Measurements from ENCODE around the gene PSRC1. TPM values are rescaled to one million over a fixed set of nuclear protein-coding genes. Genes with fewer than 3 reads are reported as not detected.
"Not testable (repeated sequence)": the region's sequence is repeated elsewhere in the genome, so short reads cannot be mapped to it uniquely, and the experiment has no call there.

Gene PSRC1
- total RNA-seq, 1 donor from 2014 or later, result 46.2 TPM

- H3K36me3 Mint-ChIP-seq, result peaks cover under 1% of the 10 kb centered on the region
- peak overlapping the region; percentile 14 for H3K27ac Mint-ChIP-seq
- no peak for DNase-seq (ENCODE audit: extremely low spot score, unreplicated experiment)
- no peak overlapping the region for H3K4me3 Mint-ChIP-seq
- TF ChIP-seq CTCF (conservative IDR thresholded peaks at IDR 0.05), result no peak
- no peaks in the 10 kb centered on the region for H3K9me3 Mint-ChIP-seq
- peaks cover 21% of the 10 kb centered on the region for H3K4me1 Mint-ChIP-seq (ENCODE audit: unreplicated experiment)
- no peaks in the 10 kb centered on the region for H3K27me3 Mint-ChIP-seq
Measured at GRCh38 chr1:109309347-109309746, 26.4 kb upstream of the PSRC1 start.

GRCh38 chr1:109307274-109308021 is 24.5 kb upstream of the PSRC1 start:
- Mint-ChIP-seq H3K27me3 (no peaks in the 10 kb centered on the region), H3K27ac (peak overlapping the region; percentile 73), H3K36me3 (no peaks in the 10 kb centered on the region), H3K9me3 (no peaks in the 10 kb centered on the region), H3K4me3 (no peak overlapping the region), H3K4me1 (ENCODE audit: unreplicated experiment) (peaks cover 21% of the 10 kb centered on the region)
- no peak for DNase-seq (ENCODE audit: extremely low spot score, unreplicated experiment)
- TF ChIP-seq CTCF (conservative IDR thresholded peaks at IDR 0.05), result no peak

- peak within 1 kb of the TSS; percentile 82 for H3K27ac Mint-ChIP-seq
- peaks cover 21% of the 10 kb centered on the region for H3K4me1 Mint-ChIP-seq (ENCODE audit: unreplicated experiment)
- no peak for TF ChIP-seq CTCF (conservative IDR thresholded peaks at IDR 0.05)
- DNase-seq (ENCODE audit: extremely low spot score, unreplicated experiment), result no peak
- no peaks in the 10 kb centered on the region for H3K27me3 Mint-ChIP-seq
- H3K9me3 Mint-ChIP-seq, result no peaks in the 10 kb centered on the region
- H3K4me3 Mint-ChIP-seq, result no peak within 1 kb of the TSS
- no peaks in the 10 kb centered on the region for H3K36me3 Mint-ChIP-seq
Measured at GRCh38 chr1:109306832-109307273, 23.9 kb upstream of the PSRC1 start, which contains the start of gene MYBPHL. MYBPHL (minus strand) TSS chr1:109307011; CDS start chr1:109306991, 20 bp downstream.

- H3K4me3 Mint-ChIP-seq; H3K9me3 Mint-ChIP-seq; H3K36me3 Mint-ChIP-seq; H3K27me3 Mint-ChIP-seq; DNase-seq (ENCODE audit: extremely low spot score, unreplicated experiment): not testable (repeated sequence)
- Mint-ChIP-seq H3K4me1 (ENCODE audit: unreplicated experiment) (peaks cover 21% of the 10 kb centered on the region), H3K27ac (peak overlapping the region; percentile 82)
Measured at GRCh38 chr1:109305991-109306390, 23.0 kb upstream of the PSRC1 start.

- no peak for TF ChIP-seq CTCF (conservative IDR thresholded peaks at IDR 0.05)
- no peak for DNase-seq (ENCODE audit: extremely low spot score, unreplicated experiment)
- Mint-ChIP-seq H3K9me3 (no peaks in the 10 kb centered on the region), H3K4me3 (no peak overlapping the region), H3K27me3 (no peaks in the 10 kb centered on the region), H3K4me1 (ENCODE audit: unreplicated experiment) (peaks cover 26% of the 10 kb centered on the region), H3K27ac (no peak overlapping the region), H3K36me3 (no peaks in the 10 kb centered on the region)
Measured at GRCh38 chr1:109304226-109304920, 21.4 kb upstream of the PSRC1 start.

- TF ChIP-seq CTCF (conservative IDR thresholded peaks at IDR 0.05), result no peak
- no peak for DNase-seq (ENCODE audit: extremely low spot score, unreplicated experiment)
- H3K36me3 Mint-ChIP-seq, result no peaks in the 10 kb centered on the region
- no peaks in the 10 kb centered on the region for H3K9me3 Mint-ChIP-seq
- no peaks in the 10 kb centered on the region for H3K27me3 Mint-ChIP-seq
- H3K27ac Mint-ChIP-seq, result no peak overlapping the region
- no peak overlapping the region for H3K4me3 Mint-ChIP-seq
- H3K4me1 Mint-ChIP-seq (ENCODE audit: unreplicated experiment), result peaks cover 26% of the 10 kb centered on the region
Measured at GRCh38 chr1:109301874-109302273, 18.9 kb upstream of the PSRC1 start.

Data from type B pancreatic cell (in vitro differentiated cells).